Neural progenitor cell (in vitro differentiated cells): ENCODE measurements around the gene NAA40. TPM values are rescaled to one million over a fixed set of nuclear protein-coding genes. Genes with fewer than 3 reads are reported as not detected.

Experiments
- DNase-seq: peaks from one replicate; pipeline ENCODE4 v3.0.0-alpha.2; 2016; ENCODE audit warnings: low spot score
- H2AFZ ChIP-seq: fragments of 200-600 bp; sonication (generic); replicated peaks from 2 replicates; pipeline ENCODE4 v1.6.1; 2016; ENCODE audit warnings: antibody characterized with exemption
- H3F3A ChIP-seq: fragments of 200-600 bp; sonication (generic); 2 replicates; pipeline ENCODE4 v1.6.1; 2016; ENCODE audit warnings: antibody characterized with exemption, low read depth
- H3K27ac ChIP-seq: fragments of 200-600 bp; sonication (generic); 2 replicates; pipeline ENCODE4 v1.5.1; 2016; ENCODE audit warnings: mild to moderate bottlenecking
- H3K27me3 ChIP-seq: fragments of 200-600 bp; sonication (generic); 2 replicates; pipeline ENCODE4 v1.6.1; 2016; ENCODE audit warnings: mild to moderate bottlenecking, moderate library complexity
- H3K36me3 ChIP-seq: fragments of 200-600 bp; sonication (generic); 2 replicates; pipeline ENCODE4 v1.5.1; 2016
- H3K4me1 ChIP-seq: fragments of 200-600 bp; sonication (generic); 2 replicates; pipeline ENCODE4 v1.6.1; 2016; ENCODE audit warnings: mixed run types
- H3K4me2 ChIP-seq: fragments of 200-600 bp; sonication (generic); 2 replicates; pipeline ENCODE4 v1.6.1; 2016
- H3K4me3 ChIP-seq: fragments of 200-600 bp; sonication (generic); 2 replicates; pipeline ENCODE4 v1.5.1; 2016
- H3K79me2 ChIP-seq: fragments of 200-600 bp; sonication (generic); 2 replicates; pipeline ENCODE4 v1.6.1; 2016; ENCODE audit warnings: low read depth
- H3K9ac ChIP-seq: fragments of 200-600 bp; sonication (generic); 2 replicates; pipeline ENCODE4 v1.6.1; 2016
- H3K9me3 ChIP-seq: fragments of 200-600 bp; sonication (generic); 2 replicates; pipeline ENCODE4 v1.5.1; 2016; ENCODE audit warnings: low read depth
- H4K20me1 ChIP-seq: fragments of 200-600 bp; sonication (generic); 2 replicates; pipeline ENCODE4 v1.6.1; 2016; ENCODE audit warnings: low read depth
- H3K27ac Mint-ChIP-seq: 3 replicates; pipeline ENCODE4 v1.8.0; 2021; ENCODE audit warnings: mixed read lengths
- H3K27me3 Mint-ChIP-seq: 2 replicates; pipeline ENCODE4 v1.8.0; 2022; ENCODE audit warnings: low read depth, mild to moderate bottlenecking, inconsistent platforms, moderate library complexity, mixed read lengths; ENCODE audit not compliant: insufficient read depth
- H3K36me3 Mint-ChIP-seq: 3 replicates; pipeline ENCODE4 v1.8.0; 2021; ENCODE audit warnings: mixed read lengths
- H3K4me1 Mint-ChIP-seq: 3 replicates; pipeline ENCODE4 v1.8.0; 2021; ENCODE audit warnings: mixed read lengths
- H3K4me3 Mint-ChIP-seq: 3 replicates; pipeline ENCODE4 v1.8.0; 2021; ENCODE audit warnings: mild to moderate bottlenecking, moderate library complexity, mixed read lengths
- H3K9me3 Mint-ChIP-seq: 3 replicates; pipeline ENCODE4 v1.8.0; 2020; ENCODE audit warnings: mixed read lengths
- EZH2 ChIP-seq: fragments of 200-600 bp; sonication (generic); IDR thresholded peaks from 2 replicates; pipeline ENCODE4 v1.6.1; 2017; ENCODE audit warnings: antibody characterized with exemption, mild to moderate bottlenecking, moderate library complexity
- EZH2phosphoT487 ChIP-seq: fragments of 200-600 bp; sonication (generic); IDR thresholded peaks from 2 replicates; pipeline ENCODE4 v1.6.1; 2017; ENCODE audit warnings: antibody characterized with exemption
- total RNA-seq: library from RNA; depleted of rRNA; stranded (reverse); fragments of >200 nt; gene quantifications from 2 replicates; pipeline ENCODE4 v1.2.3, GENCODE V29; 2015; ENCODE audit warnings: low replicate concordance
- TF ChIP-seq, protein P1 (sequence below): fragments of 200-600 bp; sonication (generic); IDR thresholded peaks from 2 replicates; pipeline ENCODE4 v1.5.1; 2017; ENCODE audit warnings: antibody characterized with exemption, mild to moderate bottlenecking

The NAA40 gene
- total RNA-seq, 1 donor from 2014 or later, result 38.7 TPM

DNA sequence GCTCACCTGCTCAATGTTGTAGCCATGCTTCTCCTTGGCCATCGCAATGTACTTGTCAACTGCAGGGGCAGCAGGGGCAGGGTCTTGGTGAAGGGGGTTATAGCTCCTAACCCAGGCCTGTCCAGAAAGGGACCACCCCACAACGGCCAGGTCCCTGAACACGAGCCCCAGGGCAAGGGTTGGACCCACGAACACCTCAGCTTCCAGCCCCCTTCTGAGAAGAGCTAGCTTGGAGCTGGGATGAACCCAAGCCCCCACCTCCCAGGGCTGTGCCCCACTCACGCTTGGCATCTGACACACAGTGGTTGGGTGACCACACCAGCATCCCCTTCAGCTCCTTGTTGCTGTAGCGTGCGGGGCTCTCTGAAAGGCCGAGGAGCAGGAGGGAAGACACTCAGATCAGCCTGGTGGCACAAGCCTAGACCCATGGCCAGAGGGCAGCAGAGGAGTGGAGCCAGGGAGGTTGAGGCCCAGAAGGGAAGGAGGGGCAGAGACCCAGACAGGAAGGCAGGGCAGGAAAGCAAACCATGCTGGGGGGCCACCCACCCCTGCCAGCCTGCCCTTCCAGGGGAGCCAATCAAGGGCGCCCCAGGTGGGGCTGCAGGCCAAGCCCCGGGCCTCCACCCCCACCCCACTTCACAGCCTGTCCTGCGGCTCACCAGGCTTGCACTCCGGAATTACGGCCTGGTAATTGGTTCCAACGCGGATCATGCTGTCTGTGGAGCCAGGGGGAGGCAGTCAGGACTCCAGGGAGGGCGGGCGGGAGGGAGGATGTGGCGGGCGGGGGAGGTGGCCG is 23.7 kb upstream of the NAA40 start:
- peak overlapping the region; percentile 95 for H3K4me2 ChIP-seq
- DNase-seq, result peak; percentile 28
- peaks cover 10% of the 10 kb centered on the region for H3K36me3 Mint-ChIP-seq
- TF ChIP-seq EZH2 (no peak), EZH2phosphoT487 (no peak)
- TF ChIP-seq, protein P1, sequence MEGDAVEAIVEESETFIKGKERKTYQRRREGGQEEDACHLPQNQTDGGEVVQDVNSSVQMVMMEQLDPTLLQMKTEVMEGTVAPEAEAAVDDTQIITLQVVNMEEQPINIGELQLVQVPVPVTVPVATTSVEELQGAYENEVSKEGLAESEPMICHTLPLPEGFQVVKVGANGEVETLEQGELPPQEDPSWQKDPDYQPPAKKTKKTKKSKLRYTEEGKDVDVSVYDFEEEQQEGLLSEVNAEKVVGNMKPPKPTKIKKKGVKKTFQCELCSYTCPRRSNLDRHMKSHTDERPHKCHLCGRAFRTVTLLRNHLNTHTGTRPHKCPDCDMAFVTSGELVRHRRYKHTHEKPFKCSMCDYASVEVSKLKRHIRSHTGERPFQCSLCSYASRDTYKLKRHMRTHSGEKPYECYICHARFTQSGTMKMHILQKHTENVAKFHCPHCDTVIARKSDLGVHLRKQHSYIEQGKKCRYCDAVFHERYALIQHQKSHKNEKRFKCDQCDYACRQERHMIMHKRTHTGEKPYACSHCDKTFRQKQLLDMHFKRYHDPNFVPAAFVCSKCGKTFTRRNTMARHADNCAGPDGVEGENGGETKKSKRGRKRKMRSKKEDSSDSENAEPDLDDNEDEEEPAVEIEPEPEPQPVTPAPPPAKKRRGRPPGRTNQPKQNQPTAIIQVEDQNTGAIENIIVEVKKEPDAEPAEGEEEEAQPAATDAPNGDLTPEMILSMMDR, result no peak
- H3K9me3 Mint-ChIP-seq, result no peaks in the 10 kb centered on the region
- no peaks in the 10 kb centered on the region for H3K27me3 ChIP-seq
- no peaks in the 10 kb centered on the region for H3K36me3 ChIP-seq
- peak overlapping the region; percentile 60 for H3K27ac ChIP-seq
- H3K9me3 ChIP-seq, result no peaks in the 10 kb centered on the region
- peaks cover 83% of the 10 kb centered on the region for H3F3A ChIP-seq
- peaks cover 47% of the 10 kb centered on the region for H3K79me2 ChIP-seq
- H4K20me1 ChIP-seq, result peaks cover 66% of the 10 kb centered on the region
- H3K9ac ChIP-seq, result peak overlapping the region; percentile 70
- peaks cover 39% of the 10 kb centered on the region for H3K4me1 Mint-ChIP-seq
- peaks cover 53% of the 10 kb centered on the region for H3K4me1 ChIP-seq
- no peak overlapping the region for H2AFZ ChIP-seq
- H3K27me3 Mint-ChIP-seq, result peaks cover 7% of the 10 kb centered on the region
- peak overlapping the region; percentile 85 for H3K4me3 Mint-ChIP-seq
- H3K4me3 ChIP-seq, result peak overlapping the region; percentile 95
- H3K27ac Mint-ChIP-seq, result no peak overlapping the region

DNA sequence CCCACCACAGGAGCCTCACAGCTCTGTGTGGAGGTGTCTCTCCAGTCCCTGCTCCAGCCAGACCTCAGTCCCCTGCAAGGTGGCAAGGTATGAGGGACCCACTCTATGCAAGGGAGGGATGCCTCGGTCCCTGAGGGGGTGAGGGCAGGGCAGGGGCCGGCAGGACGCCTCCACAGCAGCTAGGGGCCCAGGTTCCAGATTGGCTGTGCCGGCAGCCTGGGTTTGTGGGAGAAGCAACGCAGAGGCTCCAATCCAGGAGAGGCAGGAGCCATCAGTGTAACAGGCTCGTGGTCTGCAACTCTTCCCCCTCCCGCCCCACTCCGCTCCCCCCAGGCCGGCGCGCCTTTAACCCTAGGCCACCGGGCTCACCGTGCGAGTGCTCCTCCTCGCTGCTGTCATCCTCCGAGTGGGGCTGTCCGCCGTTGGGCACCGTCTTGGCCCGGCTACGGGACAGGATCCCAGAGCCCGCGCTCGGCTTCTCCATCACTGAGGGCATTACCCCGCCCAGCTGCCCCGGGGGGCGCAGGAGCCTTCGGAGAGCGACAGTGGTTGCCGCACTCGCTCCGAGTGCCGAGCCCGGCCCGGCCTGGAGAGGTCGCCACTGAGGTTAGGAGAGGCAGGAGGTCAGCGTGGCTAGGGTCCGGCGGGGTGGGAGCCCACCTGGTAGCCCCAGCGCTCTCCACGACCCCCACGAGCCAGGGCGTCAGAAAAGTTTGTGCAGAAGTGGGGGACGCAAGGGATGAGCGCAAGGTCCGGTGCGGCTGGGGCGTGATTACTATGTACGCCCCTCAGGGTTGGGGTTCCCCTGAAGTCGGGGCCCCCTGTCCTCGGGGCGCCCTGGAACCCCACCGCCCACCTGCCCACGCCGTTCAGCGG is 22.6 kb upstream of the NAA40 start:
- Histone ChIP-seq H3K27ac (peak overlapping the region; percentile 72), H3K9ac (peak overlapping the region; percentile 70), H3K27me3 (no peaks in the 10 kb centered on the region), H3K4me3 (peak overlapping the region; percentile 95), H3K79me2 (peaks cover 47% of the 10 kb centered on the region), H4K20me1 (peaks cover 55% of the 10 kb centered on the region), H2AFZ (no peak overlapping the region), H3K36me3 (no peaks in the 10 kb centered on the region), H3F3A (peaks cover 83% of the 10 kb centered on the region), H3K4me2 (peak overlapping the region; percentile 95), H3K9me3 (no peaks in the 10 kb centered on the region), H3K4me1 (peaks cover 53% of the 10 kb centered on the region)
- H3K9me3 Mint-ChIP-seq, result no peaks in the 10 kb centered on the region
- no peak for TF ChIP-seq EZH2phosphoT487
- TF ChIP-seq, protein P1, result peak; percentile 79
- peaks cover 10% of the 10 kb centered on the region for H3K36me3 Mint-ChIP-seq
- DNase-seq, result peak; percentile 94
- peaks cover 7% of the 10 kb centered on the region for H3K27me3 Mint-ChIP-seq
- H3K4me1 Mint-ChIP-seq, result peaks cover 40% of the 10 kb centered on the region
- peak overlapping the region; percentile 92 for H3K27ac Mint-ChIP-seq
- peak overlapping the region; percentile 96 for H3K4me3 Mint-ChIP-seq

DNA sequence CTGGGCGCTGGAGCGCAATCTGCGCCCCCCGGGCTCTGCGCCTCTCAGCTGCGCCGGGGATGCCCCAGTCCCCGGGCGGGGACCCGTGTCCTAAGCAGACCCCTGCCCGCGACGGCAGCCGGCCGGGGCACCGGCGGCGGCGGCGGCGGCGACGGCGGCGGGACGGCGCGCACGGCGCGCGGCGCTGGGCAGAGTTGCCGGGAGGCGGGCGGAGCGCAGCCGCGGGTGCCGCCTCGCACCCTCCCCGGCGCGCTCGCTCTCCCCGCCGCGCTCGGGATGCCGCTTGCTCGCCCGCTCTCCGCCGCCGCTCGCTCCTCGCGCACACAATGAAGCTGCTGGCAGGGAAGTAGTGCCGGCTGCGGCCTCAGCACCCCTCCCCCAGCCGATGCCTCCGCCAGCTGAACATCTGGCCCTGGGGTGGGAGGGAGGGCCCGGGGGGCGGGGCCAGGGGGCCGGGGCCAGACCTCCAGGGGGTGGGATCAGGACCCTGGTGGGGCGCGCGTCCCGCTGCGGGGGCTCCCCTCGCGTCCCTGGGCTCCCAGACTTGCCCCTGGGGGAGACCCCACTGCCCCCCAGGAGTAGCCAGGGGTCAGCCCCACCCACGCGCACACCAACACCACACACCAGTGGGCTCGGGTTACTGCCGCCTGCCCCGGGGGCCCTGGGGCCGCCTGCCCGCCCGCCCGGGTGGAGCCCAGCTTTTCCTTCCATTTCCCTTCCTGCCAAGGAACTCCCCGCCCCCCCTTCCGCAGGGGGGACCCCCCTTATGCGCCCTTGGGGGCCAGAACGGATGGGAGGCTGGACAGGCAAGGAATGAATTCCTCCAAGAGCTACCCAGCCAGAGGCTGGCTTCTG is 21.7 kb upstream of the NAA40 start, which contains the start of gene RCOR2:
RCOR2 (minus strand) TSS at position 328 of the 855 bp plus-strand sequence. CDS start 708 bp downstream, outside the sequence.
- Histone ChIP-seq H3K27me3 (no peaks in the 10 kb centered on the region), H3K9ac (peak within 1 kb of the TSS; percentile 70), H3K4me3 (peak within 1 kb of the TSS; percentile 95), H2AFZ (no peak within 1 kb of the TSS), H3K9me3 (no peaks in the 10 kb centered on the region), H3K36me3 (no peaks in the 10 kb centered on the region), H4K20me1 (peaks cover 46% of the 10 kb centered on the region), H3K4me1 (peaks cover 52% of the 10 kb centered on the region), H3F3A (peaks cover 80% of the 10 kb centered on the region), H3K27ac (peak within 1 kb of the TSS; percentile 94), H3K4me2 (peak within 1 kb of the TSS; percentile 95), H3K79me2 (peaks cover 47% of the 10 kb centered on the region)
- H3K4me1 Mint-ChIP-seq, result peaks cover 41% of the 10 kb centered on the region
- peak; percentile 95 for DNase-seq
- H3K9me3 Mint-ChIP-seq, result peaks cover 2% of the 10 kb centered on the region
- H3K27ac Mint-ChIP-seq, result peak within 1 kb of the TSS; percentile 92
- peak within 1 kb of the TSS; percentile 96 for H3K4me3 Mint-ChIP-seq
- TF ChIP-seq EZH2phosphoT487 (no peak), EZH2 (no peak)
- TF ChIP-seq, protein P1, result no peak
- H3K36me3 Mint-ChIP-seq, result peaks cover 10% of the 10 kb centered on the region
- H3K27me3 Mint-ChIP-seq, result peaks cover 6% of the 10 kb centered on the region
